A549 treated with ZK216348 at 1 μM for 4 hours (cell line): ENCODE results near the gene DPPA2. TPM values are rescaled to one million over a fixed set of nuclear protein-coding genes. Genes with fewer than 3 reads are reported as not detected.

Experiments
- total RNA-seq: library from RNA; stranded (reverse); fragments of 200-300 nt; extraction: Qiagen RNA extraction; gene quantifications from 5 replicates; pipeline ENCODE4 v1.2.3, GENCODE V29; 2022; ENCODE audit warnings: low read depth

DPPA2 gene, protein sequence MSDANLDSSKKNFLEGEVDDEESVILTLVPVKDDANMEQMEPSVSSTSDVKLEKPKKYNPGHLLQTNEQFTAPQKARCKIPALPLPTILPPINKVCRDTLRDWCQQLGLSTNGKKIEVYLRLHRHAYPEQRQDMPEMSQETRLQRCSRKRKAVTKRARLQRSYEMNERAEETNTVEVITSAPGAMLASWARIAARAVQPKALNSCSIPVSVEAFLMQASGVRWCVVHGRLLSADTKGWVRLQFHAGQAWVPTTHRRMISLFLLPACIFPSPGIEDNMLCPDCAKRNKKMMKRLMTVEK
- total RNA-seq, result not detected in 5 replicates

DNA sequence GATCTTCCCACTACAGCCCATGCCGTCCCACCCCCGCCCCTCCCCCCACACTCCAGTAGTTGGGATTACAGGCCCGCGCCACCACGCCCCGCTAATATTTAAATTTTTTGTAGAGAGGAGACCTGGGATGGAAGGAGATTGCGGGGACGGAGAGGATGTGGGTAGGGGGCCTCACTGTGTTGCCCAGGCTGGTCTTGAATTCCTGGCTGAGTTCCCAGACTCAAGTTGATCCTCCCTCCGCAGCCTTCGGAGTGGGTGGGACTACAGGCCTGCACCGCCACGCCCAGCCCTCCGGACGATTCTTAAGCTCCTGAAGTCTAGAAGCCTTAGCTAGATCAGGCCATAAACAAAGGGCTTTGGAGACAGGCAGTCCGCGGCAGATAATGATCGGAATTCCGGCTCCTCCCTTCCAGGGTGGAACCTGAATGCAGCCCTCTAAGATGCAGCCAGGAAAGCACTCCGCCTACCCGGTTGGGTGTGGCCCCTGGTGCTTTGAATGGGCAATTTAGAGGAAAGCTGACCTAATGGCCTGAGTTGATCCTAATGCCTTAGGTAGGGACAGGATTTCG, at the start of gene DPPA2:
DPPA2 (minus strand) TSS at position 356 of the 569 bp plus-strand sequence. CDS start 1,975 bp downstream, outside the sequence.

DNA sequence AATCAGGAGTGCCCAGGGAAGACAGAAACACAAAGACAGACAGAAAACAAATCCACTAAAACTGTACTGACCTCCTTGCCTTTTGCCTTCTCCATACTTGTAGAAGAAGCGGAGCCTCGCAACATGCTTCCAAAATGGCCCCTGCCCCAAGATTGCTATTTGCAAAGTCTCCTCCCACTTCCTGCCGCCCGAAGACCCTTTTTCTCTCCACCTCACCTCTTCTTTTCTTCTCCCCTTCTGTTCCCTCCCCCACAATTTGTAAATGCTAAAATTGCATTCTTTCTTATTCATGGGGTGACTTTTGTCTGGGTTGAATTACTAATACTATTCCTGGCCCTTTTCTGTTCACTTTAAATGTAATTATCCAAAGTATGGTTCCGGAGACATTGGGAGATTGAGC, 21.1 kb upstream of the DPPA2 start, which contains the start of gene DPPA4:
DPPA4 (minus strand) TSS at position 154 of the 400 bp plus-strand sequence; CDS start at position 125, 29 bp downstream.

Other genes starting within 250 kb of the DPPA2 start
- gene MORC1, start 198.4 kb downstream of the DPPA2 start, total RNA-seq, result not detected in 5 replicates
- gene C3orf85, start 179.8 kb downstream of the DPPA2 start, total RNA-seq, result not detected in 5 replicates
- not detected in 5 replicates for gene DPPA4, start 21.0 kb upstream of the DPPA2 start, total RNA-seq